Adrenal gland (tissue), 5 donors: ENCODE results near the gene TMEM250.

Experiments
- POLR2A ChIP-seq, 2 donors: fragments of 450-650 bp; IDR thresholded peaks; one replicate each; pipeline ENCODE4 v1.6.1; 2017; ENCODE audit warnings: antibody characterized with exemption in 2 of 2, mild to moderate bottlenecking in 2 of 2, moderate library complexity in 1 of 2
- TF ChIP-seq, protein P1 (sequence below), 6 experiments: fragments of 450-650 bp in 4 of 6; fragments of 200-600 bp in 2 of 6; sonication (generic) in 1 of 6; IDR thresholded peaks; 1 replicate in 5 of 6; 2 replicates in 1 of 6; pipeline versions ENCODE4 v1.5.1 to v1.8.0; 2016 to 2021; ENCODE audit warnings: antibody characterized with exemption in 6 of 6, mild to moderate bottlenecking in 2 of 6, moderate library complexity in 1 of 6
- donor health status: DM: no; HTN: no; CAD: no.

- TF ChIP-seq, protein P1, sequence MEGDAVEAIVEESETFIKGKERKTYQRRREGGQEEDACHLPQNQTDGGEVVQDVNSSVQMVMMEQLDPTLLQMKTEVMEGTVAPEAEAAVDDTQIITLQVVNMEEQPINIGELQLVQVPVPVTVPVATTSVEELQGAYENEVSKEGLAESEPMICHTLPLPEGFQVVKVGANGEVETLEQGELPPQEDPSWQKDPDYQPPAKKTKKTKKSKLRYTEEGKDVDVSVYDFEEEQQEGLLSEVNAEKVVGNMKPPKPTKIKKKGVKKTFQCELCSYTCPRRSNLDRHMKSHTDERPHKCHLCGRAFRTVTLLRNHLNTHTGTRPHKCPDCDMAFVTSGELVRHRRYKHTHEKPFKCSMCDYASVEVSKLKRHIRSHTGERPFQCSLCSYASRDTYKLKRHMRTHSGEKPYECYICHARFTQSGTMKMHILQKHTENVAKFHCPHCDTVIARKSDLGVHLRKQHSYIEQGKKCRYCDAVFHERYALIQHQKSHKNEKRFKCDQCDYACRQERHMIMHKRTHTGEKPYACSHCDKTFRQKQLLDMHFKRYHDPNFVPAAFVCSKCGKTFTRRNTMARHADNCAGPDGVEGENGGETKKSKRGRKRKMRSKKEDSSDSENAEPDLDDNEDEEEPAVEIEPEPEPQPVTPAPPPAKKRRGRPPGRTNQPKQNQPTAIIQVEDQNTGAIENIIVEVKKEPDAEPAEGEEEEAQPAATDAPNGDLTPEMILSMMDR (IDR thresholded peaks at IDR 0.05): no peak
- no peak for TF ChIP-seq POLR2A (IDR thresholded peaks at IDR 0.05)
Observed at GRCh38 chr9:136075881-136076678, 42.6 kb downstream of the TMEM250 start.
